Stimulated activated CD4-positive, alpha-beta T cell treated with anti-CD3 and anti-CD28 coated beads, Interleukin-2, amount 100 ng/mL, for 4 hours (primary cell): ENCODE results near the gene UBE2M.
"Not testable (repeated sequence)": the region's sequence is repeated elsewhere in the genome, so short reads cannot be mapped to it uniquely, and the experiment has no call there.

ENCODE experiments used
- DNase-seq: peaks from one replicate; pipeline ENCODE4 v3.0.0-alpha.2; 2020; ENCODE audit warnings: low read depth

The UBE2M gene

DNA sequence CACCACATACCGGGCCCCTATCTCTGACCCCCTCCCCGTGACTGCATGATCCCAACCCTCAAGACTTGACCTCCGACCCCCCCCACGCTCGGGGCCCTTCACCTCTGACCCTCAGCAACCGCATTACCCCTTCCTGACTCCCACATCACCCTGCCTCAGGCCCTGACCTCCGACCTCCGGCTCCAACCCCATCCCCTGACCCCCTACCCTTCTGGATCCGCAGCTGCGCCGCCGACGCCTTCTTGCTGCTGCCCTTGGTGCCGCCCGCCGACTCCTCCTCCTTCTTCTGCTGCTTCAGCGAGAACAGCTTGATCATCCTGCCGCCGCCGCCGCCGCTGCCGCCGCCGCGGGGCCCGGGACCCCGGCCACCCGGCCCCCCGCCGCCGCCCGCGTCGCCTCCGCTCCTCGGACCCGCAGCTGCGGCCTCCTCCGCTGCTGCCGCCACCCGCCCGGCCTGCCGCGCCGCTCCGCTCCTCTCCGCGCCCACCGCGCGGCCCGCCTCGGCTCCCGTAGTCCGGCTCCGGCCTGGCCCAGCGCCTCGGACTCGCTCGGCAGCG lies at the start of gene UBE2M:
TSS of gene UBE2M (minus strand) at position 546 of the 557 bp plus-strand sequence. CDS start at position 316, 230 bp downstream.
- peak; percentile 41 for DNase-seq

DNA sequence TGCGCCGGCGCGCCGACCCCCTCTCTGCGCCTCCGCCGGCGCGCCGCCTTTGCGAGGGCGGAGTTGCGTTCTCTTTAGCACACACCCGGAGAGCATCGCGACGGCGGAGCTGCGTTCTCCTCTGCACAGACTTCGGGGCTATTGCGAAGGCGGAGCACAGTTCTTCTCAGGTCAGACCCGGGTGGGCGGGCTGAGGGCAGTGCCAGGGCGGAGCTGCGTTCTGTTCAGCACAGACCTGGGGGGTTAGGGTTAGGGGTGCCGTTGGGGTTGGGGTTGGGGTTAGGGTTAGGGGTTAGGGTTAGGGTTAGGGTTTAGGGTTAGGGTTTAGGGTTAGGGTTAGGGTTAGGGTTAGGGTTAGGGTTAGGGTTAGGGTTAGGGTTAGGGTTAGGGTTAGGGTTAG lies 48.8 kb upstream of the UBE2M start:
- not testable (repeated sequence) for DNase-seq

DNA sequence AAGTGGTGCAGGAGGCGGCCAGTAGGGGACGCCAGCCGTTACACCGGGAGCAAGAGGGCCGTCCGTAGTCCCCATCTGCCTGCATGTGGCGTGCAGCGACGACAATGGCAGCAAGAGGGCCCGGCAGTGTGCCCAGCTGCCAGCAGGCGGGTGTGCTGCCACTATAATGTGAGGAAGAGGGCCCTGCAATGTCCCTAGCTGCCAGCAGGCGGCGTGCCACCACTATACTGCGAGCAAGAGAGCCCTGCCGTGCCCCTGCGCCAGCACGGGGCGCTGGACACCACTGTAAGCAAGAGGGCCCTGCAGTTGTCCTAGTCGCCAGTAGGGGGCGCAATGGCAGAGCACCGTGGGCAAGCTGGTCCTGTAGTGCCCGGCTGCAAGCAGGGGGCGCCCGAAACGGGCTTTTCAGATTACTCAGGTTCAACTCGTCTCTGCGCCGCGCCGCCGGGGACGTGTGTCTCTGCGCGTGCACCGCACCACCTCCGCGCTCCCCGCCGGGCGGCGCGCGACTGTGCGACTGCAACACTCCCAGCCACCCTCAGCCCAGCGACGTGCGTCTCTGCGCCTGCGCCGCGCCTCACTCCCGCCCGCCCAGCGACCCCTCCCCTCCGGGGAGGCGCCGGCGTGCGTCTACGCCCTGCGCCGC lies 48.0 kb upstream of the UBE2M start:
- not testable (repeated sequence) for DNase-seq

DNA sequence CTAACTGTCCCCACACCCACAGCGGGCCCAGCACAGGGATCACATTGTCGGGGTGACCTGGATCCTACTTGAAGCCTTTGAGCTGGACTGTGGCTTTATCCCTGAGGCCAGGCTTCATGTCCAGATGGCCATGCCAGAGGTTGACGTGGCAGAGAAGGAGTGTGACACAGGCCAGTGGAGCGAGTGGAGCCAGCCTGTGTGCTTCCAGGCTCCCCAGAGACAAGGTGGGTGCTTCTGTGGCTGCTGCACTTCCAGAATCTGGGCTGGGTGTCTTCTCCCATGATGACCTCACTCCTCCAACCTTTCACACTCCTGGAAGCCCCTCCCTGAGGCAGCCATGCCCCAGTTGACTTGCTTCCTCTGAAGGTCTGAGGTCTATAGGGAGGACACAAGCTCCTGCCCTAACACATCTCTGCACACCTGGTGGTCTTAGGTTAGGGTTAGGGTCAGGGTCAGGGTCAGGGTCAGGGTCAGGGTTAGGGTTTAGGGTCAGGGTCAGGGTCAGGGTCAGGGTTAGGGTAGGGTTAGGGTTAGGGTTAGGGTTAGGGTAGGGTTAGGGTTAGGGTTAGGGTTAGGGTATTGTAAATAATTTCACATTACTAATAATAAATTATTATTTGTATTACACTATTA lies 27.8 kb upstream of the UBE2M start:
- no peak for DNase-seq

DNA sequence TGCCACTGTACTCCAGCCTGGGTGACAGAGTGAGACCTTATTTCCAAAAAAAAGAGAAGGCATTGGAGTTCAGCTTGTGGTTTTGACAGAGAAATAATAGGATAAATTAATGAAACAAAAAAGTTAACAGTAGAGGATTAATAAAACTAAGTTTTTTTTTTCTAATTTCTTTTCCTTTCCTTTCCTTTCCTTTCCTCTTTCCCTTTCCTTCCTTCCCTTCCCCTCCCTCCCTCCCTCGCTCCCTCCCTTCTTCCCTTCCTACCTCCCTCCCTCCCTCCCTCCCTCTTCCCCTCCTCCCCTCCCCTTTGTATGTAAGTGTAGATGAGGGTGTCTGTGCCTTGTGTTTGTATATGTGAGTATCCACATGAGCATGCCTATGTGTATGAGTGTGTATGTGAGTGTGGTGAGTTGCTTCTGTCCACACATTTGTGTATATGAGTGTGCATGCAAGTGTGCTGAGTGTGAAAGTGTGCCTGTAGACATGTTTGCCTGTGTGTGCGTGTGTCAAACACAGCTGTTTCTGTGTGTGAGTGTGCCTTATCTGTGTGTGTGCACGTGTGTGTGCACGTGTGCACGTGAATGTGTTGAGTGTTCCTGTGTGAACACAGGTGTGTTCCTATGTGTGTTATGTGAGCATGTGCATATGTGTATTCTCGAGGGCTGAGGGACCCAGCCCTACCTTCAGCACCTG lies 27.2 kb upstream of the UBE2M start:
- no peak for DNase-seq

DNA sequence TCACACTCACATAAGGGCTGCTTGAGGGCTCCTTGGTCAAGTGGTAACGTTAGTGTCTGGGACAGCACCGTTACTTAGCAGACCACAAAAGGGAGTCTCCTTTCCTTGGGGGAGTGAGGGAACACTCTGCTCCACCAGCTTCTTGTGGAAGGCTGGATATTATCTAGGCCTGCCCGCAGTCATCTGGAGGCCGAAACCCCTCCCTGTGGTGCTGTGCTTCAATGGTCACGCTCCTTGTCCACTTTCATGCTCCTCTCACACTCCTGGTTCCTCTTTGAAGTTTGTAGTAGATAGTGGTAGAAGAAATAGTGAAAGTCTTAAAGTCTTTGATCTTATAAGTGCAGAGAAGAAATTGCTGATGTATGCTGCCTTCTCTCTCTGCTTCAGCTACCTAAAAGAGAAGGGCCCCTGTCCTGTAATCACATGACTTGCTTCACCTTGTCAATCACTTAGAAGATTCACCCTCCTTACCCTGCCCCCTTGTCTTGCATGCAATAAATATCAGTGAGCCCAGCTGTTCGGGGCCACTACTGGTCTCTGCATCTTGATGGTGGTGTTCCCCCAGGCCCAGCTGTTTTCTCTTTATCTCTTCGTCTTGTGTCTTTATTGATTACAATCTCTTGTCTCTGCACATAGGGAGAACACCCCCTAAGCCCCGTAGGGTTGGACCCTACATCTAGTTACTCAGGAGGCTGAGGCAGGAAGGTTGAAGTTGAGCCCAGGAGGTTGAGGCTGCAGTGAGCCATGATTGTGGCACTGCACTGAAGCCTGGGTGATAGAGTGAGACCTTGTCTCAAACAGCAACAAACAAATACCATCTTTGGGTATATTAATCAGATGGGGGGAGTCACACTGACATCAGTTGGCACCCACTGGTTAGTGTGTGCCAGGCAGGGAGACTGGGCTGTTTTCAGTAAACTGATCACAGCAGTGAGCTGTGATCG lies 26.4 kb upstream of the UBE2M start:
- DNase-seq = no peak

DNA sequence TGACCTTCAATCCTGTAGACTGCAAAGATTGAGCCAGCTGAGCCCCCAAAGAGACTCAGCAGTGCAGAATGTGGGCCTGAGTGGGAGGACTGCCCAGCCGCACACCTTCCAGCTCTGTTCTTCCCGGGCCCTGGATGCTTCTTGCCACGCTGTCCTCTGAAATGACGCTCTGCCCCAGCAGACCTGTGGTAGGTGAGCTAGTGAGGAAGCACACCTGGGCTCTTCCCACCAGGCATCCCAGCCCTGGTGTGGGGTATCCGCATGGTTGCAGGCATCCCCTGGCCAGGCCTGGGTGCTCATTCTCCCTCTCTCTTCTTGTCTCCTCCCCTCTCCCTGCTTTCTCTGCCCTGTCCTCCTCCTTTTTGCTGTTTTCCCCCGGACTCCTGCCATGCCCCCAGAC lies 24.6 kb upstream of the UBE2M start:
- DNase-seq = no peak

DNA sequence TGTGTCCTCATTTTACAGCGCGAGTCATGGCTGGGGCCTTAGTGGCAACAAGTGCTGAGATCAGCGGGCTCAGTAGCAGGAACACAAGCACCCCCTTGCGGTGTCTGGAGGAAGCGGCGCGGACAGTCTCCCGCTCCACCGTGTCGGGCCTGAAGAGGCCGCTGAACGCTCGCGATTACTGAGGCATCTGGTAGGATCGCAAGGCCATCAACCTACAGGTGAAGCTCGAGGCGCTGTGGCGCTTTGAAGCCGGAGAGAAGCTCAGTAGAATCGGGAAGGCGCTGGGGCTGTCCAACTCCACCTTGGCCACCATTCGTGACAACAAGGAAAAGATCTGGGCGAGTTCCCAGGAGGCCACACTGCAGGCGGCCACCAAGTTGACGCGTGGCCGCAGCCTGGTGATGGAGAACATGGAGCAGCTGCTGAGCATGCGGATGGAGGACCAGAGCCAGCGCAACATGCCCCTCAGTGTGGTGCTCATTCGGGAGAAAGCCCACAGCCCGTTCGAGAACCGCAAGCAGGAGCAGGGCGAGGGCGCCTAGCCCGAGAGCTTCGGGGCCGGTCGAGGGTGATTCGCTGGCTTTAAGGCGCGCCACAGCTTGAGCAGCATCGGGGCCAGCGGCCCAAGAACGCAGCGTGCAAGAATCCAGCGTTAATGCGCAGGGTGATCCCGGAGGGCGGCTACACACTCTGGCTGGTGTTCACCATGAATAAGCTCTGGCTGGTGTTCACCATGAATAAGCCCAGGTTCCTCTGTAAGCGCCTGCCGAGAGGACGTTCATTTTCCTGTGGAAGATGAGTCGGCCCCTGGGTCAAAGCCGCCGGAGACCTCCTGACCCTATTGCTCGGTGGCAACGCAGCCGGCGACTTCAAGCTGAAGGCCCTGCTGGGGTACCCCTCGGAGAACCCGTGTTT lies 23.1 kb upstream of the UBE2M start:
- DNase-seq = peak; percentile 83

DNA sequence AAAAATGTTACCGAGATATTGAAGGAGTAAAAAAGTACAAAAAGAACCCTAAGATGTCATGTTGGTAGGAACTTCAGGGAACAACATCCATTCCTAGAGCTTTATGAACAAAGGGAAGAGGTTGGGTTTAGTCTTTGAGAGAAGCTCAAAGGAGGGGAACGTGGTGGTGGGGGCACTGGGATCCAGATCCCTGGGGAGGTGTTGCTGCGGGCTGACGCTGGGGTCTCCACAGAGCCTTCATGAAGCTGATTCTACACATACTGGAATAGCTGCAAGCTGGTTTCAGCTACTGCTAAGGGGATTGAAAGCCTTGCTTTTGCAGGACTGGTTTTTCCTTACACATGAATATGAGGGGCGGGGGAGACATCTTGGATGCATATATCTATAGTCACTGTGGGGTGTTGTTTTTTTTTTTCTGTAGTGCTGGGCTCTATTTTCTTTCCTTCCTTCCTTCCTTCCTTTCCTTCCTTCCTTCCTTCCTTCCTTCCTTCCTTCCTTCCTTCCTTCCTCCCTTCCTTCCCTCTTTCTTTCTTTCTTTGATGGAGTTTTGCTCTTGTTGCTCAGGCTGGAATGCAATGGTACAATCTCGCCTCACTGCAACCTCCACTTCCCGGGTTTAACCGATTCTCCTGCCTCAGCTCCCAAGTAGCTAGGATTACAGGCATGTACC lies 21.2 kb upstream of the UBE2M start:
- DNase-seq = no peak

DNA sequence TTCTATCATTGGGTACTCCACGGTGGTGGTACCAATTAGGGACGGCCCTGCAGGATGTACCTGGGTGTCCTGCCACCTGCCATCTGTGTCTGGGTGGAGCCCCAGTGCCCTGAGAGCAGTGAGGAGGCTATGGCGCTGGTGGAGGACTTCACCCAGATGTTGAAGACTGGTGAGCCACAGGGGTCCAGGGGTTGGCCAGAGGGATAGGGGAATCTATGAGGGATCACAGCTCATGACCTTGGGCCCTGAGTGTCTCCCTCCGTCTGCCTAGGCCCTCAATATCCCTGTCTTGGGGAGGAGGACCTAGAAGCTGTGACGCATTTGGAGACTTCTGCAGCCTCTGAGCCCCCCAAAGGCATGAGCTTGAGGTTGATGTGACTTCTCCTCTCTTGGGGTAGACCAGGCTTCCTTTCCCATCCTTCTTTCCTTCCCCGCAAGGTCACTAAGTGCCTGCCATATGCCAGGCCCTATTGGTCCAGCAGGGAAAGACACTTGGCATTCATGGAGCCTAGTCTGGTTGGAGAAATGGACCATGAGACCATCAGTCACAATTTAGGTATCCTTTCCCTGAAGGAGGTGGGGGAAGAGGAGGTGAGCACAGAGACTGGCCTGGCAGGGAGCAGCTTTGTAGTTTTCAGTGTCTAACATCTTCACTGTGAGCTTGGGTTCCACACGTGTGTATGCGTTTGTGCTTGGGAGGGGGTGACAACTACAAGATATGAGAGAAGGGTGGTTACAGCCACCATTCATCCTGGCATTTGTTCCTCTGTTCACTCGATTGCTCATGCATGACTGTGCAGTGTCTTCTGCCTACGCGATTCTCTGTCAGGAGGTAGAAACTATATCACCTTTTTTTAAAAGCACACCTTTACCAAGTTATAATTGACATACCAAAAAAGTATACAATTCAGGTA lies 19.9 kb upstream of the UBE2M start:
- no peak for DNase-seq

DNA sequence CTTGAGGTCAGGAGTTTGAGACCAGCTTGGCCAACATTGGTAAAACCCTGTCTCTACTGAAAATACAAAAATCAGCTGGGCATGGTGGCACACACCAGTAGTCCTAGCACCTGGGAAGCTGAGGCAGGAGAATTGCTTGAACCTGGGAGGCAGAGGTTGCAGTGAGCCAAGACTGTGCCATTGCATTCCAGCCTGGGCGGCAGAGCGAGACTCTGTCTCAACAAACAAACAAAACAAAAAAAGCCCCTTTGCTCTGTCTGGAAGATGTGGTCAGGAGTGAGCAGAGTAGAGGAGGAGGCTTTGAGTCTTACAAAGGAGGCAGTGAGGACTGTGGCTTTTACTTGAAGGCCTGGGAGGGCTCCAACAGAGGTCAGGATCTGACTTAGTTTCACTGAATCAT lies 19.2 kb upstream of the UBE2M start:
- not testable (repeated sequence) for DNase-seq

DNA sequence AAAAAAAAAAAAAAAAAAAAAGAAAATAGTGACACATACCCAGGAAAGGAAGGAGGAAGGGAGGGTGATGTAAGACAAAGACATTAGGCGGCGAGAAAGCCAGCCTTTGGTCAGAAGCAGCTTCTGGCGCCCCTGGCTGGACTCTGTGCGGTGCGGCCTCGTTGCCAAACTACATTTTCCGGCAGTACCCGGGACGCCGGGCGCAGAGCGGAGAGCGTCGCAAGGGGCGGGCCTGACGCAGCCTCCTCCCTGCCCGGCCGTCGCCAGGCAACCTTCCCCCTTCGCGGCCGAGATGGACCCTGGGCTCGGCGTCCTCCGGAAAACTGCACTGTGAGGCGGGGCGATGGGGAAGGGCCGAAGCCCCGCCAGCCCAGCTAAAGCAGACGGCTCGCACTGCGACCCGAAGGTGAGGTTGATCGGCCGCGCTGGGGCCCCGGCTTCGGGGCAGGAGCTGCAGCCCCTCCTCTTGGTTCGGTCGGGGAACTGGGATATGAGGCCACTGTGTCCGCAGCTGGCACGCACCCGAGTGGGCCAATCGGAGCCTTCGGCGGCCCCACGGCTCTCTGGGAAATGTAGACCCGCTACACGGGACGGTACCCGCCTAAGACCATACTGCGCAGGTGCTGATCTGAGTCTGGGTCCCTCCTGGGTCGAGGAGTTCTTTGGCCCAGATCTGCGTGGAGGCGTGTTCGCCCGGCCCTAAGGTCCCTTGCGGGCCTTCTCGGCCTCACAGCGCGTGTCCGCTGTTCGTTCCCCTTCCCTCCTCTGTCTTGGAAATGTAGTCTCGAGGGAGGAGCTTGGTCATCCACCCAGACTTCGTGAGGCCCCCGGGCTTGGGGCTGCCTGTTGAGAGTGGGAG lies 17.0 kb upstream of the UBE2M start:
- DNase-seq = peak; percentile 61

DNA sequence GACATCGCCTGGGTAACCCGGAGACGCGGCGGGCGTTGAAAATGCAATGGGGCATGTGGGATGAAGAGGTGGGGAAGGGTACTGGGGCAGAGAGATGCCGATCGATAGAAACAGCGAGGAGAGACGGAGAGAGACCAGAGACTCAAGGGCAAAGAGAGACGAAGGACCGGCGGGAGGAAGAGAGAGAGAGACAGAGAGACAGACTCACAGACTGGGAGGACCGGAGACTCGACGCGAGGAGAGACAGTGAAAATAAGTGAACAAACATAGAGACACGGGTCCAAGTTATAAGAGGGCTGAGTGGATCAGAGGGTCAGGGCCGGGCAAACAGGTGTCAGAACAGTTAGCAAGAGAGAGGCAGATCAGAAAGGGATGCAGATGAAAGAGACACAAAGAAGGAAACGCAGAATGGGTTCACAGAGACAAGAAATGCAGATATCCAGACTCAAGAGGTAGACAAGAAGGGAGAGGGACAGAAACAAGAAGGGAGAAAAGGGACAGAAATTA lies 15.3 kb upstream of the UBE2M start:
- no peak for DNase-seq

DNA sequence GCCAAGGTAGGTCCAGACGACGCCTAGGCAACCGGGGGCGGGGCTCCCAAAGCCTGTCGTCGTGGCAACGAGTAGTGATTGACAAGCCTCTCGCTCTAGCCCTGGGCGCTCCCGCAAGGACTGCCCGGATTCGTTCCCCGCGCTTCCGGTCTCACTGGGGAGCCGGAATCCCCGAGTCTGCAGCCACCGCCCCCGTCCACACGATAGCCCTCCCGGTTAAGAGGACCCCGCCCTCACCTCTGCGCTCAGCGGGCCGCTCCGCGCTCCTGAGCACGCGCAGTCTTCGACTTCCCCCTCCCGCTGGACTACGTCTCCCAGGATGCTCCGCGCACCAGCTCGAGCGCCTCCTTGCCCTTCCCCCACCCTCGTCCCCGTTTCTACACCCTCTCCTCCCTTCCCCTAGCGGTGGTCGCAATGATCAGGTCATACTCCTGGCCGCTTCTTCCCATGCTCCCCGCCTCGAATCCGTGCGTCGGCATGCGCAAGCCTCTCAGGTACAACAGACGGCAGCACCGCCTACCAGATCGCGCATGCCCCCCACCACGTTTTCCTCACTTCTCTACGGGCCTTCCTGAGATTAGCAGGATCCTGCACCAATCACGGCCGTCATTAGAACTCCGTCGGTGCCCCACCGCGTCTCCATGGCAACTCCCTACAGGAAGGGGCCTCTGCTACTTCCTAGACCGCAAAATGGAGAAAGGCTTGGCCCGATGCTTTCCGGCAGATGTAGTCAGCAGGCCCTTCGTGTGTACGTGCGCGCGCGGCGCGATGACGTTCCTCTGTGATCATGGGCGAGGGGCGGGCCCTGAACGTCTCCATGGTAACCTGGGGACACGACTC lies 14.6 kb upstream of the UBE2M start, which contains the start of gene MZF1:
TSS of gene MZF1 (minus strand) at position 518 of the 840 bp plus-strand sequence. CDS start 1,946 bp downstream, outside the sequence.
- peak; percentile 100 for DNase-seq

DNA sequence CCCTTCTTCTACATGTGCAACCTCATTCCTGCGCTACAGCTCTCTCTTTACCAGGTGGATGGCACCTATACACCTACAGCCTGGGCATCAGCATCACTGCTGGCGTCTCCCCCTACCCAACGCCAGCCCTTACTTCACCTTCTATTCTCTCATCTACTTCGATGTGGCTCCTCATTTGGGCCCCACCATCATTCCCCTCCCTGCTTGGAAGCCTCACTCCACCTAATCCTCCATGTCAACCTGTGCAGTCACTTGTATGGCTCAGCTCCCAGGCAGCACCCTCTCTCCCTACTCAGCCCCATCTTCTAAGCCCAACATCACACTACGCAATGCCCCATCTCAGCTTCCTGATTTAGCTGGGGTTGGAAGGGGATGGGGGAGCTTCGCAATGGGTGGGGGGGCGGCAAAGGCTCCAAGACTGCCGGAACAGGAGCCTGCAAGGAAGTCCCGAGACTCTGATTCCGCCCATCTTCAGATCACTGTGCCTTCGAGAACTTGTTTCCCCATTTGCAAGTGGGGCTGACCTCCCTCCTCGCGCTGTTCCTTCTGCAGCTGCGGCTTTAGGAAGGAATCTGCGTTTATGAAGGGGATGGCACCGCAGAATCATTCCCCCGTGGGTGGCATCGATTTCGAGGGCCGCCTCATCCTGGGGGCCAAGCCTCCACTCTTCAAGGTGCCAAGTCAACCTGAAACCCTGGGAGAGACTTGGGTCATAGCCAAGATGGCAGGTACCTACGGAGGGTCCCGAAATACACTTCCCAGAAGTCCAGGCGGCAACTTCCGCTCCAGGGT lies 13.8 kb upstream of the UBE2M start:
- DNase-seq = no peak

DNA sequence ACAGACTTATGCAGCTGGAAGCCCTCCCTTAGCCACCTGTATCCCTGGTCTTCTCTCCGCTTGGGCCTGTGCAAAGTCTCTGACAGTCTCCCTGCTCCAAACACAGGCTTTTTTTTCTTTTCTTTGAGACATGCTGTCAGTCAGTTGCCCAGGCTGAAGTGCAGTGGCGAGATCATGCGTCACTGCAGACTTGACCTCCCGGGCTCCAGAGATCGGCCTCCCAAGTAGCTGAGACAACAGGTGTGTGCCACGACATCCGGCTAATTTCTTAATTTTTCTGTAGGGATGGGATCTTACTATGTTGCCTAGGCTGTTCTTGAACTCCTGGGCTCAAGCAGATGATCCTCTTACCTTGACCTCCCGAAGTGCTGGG lies 13.2 kb upstream of the UBE2M start:
- DNase-seq = no peak
